Femur (tissue), 1 donor: Measurements from ENCODE around the gene NFIX.
A peak's percentile ranks its signal among the peaks of the same experiment; 100 is the strongest.

Source experiments
- DNase-seq: peaks from one replicate; pipeline ENCODE4 v3.0.0-alpha.2; 2017

The NFIX gene

DNA sequence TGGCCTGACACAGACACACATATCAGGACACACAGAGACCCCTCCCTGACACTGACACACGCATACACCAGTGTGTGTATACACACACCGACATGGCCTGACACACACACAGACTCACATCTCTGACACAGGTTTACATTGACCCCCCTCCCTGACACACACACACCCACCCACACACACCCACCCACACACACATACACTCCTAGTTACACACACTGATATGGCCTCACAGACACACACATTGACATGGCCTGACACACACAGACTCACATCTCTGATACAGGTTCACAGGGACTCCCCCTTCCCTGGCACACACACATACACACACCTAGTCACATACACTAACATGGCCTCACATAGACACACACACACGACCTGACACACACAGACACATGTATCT is 4.4 kb upstream of the NFIX start:
- DNase-seq: no peak

DNA sequence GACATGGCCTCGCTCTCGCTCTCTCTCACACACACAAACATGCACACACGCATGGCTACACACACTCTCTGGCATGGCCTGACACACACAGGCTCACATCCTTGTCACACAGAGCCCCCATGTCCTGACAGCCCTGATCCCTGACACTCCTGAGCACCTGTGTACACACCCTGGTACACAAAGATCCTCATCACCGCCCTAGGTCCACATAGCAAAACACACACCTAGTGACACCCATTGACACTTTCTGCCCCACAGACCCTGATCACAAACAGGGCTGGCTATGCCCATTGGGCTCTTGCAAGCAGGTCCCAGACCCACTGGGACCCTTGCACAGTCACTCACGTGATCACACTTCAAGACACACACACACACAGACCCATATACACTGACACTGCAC is 4.0 kb upstream of the NFIX start:
- DNase-seq: no peak

DNA sequence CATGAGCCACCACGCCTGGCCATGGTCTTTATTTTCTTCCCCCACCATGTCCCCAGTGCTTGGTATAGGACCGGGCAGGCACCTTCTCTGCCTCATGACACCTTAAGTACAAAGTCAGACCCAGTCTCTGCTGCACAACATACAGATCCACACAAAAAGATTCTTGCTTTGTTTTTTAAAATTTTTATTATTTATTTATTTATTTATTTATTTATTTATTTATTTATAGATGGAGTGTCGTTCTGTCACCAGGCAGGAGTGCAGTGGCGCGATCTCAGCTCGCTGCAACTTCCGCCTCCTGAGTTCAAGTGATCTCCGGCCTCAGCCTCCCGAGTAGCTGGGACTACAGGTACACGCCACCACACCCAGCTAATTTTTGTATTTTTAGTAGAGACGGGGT is 2.5 kb upstream of the NFIX start:
- no peak for DNase-seq

DNA sequence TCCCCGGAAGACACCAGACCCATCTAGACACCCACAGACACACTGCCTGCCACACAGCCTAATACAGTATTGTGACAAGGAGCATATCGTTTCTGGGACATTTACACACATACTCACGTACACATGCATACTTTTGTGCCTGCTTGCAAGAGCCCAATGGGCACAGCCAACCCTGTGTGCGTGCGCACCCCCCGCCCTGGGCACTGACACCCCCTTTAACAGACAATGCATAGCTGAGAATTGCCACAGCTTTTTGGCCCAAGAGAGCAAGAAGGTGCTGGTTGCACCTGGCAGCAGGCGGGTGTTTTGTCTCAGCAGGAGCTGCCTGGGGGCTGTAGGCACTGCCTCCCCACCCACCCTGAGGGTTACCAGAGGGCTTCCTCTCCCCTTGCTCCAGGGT is 1.7 kb upstream of the NFIX start:
- no peak for DNase-seq

DNA sequence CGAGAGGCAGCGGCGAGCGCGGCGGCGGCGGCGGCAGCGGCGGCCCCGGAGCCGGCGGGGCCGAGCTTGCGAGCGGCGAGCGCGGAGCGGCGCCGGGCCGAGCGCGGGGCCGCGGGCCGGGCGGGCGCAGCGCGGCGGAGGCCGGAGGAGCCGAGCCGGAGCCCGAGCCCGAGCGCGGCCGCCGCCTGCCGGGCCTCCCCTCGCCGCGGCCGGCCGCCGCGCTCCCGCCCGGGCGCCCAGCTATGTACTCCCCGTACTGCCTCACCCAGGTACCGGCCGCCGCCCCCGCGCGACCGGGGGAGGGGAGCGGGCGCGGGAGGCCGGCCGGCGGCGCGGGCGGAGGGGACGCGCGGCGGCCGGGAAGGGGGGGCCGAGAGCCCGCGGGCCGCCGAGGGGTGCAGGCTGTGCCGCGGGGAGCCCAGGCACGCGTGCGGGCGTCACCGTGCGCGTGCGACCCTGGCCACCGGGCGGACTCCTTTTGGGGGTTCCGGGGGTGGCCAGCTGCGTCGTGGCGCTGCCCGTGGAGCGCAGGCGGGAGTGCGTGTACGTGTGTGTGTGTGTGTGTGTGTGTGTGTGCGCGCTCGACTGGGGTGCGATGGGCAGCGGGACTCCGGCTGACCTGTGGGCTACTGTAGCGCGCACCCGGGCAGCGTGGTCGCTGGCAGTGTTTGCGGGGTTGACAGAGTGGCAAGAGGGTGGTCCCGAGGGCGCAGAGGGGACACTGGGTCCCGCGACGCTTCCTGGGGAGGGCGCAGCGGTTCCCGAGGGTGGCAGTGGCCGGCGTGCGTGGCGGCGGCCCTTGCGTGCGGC is 526 bp downstream of the NFIX start:
- peak; percentile 35 for DNase-seq

DNA sequence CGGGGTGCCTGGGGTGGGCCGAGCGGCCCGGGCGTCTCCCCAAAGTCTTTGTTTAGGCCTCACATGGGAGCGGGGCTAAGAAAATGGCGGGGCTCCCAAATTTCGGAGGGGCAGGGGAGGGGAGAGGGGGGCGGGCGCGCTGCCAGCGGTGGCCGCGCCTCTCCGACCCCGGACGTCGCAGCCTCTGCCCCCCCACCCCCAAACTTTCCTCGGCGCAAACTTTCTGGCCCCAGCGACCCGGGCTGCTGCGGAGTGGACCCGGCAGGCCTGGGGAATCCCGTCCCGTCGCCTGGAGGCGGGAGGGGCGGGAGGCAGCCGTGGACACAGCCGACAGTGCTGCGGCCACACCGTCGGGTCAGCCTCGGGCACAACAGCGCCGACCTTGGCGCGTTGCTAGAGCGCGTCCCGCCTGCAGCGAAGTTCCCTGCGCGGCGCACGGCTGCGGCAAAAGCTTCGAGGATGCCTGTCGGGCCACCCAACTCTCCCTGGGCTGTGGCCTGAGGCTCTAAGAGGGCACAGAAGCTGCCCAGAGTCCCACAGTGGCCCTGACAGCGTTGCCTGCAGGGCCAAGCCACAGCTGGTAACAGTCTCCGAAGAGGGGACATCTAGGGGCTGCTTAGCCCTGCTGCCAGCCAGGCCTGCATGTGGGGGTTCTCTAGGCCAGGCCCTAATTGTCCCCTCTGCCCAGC is 1.3 kb downstream of the NFIX start:
- DNase-seq: peak; percentile 43

DNA sequence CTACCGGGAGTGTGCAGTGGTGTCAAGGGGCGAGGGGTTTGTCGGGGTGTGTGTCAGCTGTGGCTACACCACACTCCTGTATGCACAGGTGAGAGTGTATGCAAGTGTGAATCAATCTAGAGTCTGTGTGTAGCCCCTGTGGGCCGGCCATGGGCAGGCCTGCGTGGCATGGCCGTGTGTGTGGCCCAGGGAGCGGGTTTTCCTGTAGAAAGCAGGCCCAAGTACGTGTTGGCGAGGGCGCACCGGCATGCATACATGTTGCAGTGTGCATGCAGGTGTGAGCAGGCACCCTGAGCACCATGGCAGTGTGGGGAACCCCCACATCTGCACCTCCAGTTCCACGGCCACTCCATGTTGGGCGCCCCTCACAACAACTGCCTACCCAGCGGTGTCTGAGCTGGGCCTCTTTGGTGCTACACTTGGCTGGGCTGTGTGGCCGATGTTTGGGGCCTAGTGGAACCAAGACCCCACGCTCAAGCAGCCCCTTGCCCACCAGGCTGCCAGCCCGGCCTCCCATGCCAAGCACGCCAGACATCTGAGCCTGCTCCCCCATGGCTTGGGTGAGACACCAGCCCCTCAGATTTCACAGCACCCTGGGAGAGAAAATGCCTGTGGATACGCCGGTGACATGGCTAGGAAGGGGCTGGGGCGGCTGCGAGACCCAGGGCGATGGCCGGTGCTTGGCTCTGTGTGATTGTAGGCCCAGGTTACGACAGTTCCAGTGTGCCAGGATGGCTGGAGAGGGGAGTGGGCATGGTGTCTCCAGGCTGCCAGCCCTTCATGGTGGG is 2.1 kb downstream of the NFIX start:
- no peak for DNase-seq

DNA sequence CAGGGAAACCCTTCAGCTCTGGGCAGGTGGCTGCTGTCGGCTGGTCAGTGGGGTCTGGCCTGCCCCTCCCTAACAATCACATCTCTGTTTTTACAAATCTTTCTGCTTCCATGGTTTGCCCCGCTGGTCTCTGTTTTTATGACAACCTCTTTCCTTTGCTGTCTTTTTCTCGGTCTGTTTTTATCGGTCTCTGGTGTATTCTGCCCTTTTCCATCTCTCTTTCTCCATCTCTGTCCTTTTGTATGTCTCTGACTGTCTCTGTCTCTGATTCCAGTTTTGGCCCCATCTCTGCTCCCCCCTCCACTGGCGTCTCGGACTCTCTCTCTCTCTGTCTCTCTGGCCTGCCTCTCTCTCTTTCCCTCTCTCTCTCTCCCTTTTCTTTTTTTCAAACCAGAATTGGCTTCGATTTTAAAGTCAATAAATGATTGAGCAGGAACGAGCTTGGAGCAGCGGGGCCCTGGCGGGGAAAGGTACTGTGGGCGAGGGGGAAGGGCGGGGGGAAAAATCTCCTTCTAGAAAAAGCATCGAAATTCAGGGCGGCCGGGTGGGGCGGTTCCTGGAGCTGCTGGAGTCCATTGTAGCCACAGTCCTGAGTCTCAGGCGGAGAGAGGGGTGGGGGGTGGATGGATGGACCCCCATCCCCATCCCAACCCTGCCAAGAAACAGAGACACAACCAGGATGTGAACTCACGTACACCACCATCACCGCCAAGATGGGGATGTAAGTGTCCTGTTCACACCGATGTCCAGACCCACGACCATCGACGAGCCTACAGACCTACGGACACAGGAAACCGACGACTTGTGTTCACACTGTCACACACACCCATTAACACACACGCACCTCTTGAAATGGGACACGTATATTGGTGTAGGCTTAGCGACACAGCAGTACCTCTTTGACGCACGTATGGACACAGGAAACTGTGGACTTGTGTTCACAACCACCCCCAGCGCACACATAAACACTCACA is 3.0 kb downstream of the NFIX start:
- DNase-seq: peak; percentile 77

DNA sequence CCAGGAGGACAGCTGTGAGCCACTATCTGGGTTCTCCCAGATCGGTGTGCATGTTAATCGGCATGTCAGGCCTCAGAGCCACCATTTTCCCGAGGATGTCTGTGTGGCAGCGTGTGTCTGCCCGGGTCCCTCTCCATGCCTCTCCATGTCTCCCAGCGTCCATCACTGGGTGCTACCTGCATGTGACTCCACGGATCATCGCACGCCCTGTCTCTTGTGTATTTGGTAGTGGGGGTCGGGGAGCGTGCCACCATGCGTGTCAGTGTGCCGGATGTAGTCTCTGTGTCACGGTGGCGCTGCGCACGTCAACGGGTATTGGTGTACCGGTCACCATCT is 5.9 kb downstream of the NFIX start:
- DNase-seq: no peak

DNA sequence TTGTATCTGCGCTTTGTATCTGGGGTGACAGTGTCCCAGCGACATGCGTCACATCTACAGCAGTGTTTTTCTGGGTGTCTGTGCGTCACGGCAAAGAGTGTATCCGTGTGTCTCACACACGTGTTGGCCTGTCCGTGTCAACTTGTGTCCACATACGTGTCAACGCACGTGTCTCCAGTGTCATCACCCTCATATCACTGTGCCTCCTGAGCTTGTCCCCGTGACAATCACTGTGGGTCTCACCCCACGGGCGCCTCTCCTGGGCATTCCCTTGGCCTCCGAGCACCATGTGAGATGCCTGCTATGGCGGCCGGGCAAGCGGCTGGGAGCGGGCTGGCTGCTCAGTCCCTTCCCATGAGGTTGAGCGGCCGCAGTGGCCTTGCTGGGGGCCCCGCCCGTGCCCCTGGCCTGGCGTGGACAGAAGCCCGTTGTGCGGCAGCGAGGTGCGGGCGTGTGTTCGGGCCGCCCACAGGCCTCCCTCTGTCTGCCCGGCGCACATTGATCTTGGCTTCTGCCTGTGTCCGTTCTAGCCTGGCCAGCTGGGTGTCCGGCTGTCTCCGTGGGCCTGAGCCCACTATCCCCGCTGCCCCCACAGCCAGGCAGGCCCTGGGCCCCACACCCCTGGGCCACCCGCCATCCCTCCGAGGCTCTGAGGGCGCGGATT is 6.4 kb downstream of the NFIX start:
- DNase-seq: no peak

DNA sequence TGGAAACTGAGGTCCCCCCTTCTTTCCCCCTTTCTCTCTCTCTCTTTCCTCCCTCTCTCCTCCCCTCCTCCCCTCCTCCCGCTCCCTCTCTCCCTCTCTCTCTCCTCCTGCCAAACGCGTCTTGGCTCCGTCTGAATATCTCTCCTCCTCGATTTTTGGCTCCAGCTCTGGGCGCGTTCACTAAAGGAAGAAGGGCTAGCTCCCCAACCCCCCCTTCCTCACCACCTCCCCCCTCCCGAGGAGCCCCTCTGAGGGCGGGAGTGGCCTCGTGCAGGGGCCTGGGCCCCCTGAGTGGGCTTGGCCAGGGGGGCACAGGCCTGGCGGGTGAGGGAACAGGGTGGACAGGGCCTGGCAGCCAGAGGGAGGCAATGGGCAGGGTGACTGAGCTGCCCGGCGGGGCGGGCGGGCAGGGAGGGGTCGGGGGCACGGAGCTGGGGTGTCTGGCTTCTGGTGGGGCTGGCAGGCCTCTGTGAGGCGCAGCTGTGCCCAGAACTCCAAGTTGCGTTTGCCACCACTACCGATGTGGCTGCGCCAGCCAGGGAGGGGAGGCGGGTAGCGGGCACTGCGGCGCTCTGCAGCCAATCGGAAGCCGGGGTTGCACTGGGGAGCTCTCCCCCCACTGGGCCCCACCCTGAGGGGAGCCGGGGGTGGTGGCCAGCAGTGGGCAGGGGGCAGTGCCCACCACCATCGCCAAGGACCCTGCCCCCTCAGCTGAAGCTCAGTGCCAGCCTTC is 7.1 kb downstream of the NFIX start:
- peak; percentile 94 for DNase-seq

DNA sequence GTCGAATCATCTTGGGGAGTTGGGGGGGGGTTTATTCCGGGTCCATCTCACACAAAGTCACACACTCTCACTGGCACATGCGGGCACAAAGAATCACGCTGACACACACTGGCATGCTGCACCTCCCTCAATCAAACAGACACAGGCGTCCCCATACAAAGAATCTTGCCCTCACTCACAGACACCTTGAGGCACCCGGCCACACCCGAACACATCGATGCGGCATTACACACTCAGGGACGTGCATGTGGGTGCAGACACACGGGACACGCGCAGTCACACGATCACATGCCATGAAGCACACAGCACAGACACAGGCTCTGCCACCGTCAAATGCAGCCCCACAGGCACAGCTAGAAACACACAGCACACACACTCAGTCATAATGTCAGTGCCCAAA is 7.8 kb downstream of the NFIX start:
- no peak for DNase-seq

DNA sequence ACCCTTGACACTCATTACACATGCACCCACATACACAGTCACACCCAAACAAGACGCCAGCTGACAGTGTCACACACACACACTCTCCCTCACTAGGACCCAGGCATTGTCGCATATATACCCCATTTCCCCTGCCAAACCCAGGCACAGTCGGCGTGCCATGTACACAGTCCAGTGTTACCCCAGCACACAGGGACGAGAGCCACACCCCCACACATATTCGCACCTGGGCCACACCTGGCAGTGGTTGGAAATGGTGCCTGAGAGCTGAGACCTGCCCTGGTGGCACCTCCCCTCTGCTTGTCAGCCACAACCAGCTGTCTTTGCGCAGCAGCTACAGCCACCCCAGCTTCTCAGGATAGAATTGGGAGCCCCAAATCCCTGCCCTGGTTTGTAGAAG is 9.0 kb downstream of the NFIX start:
- DNase-seq: no peak

DNA sequence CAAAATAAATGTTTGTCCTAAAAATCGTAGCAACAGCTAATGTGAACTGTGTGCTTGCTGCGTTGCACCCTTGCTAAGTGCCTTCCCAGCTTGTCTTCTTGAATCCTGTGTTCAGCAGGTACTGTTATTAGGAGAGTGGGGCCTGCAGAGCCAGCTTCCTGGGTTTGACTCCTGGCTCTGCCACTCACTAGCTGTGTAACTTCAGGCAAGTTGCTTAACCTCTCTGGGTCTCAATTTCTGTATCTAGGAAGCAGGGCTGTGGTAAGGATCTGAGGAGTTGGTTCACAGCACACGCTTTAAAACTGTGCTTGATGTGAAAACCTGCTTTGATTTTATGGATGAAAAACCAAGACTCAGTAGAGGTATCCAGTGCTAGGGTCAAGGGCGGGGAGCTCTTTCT is 10.0 kb downstream of the NFIX start:
- no peak for DNase-seq

DNA sequence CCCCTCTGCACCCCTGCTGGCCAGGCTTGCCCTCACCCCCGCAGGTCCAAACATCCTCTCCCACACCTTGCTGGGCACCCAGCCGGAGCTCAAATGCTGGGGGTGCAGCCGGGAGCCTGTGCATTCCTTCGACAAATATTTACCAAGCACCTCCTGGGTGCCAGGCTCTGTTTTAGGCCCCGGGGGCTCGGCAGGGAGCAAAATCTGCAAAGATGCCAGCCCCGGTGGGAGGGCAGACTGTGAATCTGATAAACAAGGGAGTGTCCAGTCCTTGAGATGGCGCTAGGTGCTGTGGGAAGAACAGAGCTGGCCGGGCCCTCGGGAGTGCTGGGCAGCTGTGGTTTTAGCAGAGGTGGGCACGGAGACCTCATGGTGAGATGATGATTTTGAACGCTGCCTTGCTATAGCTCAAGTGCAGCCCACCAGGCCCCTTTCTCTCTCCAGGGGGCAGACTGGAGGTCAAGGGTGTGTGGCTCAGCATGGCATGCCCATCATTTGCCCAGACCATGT is 10.6 kb downstream of the NFIX start:
- DNase-seq: no peak

DNA sequence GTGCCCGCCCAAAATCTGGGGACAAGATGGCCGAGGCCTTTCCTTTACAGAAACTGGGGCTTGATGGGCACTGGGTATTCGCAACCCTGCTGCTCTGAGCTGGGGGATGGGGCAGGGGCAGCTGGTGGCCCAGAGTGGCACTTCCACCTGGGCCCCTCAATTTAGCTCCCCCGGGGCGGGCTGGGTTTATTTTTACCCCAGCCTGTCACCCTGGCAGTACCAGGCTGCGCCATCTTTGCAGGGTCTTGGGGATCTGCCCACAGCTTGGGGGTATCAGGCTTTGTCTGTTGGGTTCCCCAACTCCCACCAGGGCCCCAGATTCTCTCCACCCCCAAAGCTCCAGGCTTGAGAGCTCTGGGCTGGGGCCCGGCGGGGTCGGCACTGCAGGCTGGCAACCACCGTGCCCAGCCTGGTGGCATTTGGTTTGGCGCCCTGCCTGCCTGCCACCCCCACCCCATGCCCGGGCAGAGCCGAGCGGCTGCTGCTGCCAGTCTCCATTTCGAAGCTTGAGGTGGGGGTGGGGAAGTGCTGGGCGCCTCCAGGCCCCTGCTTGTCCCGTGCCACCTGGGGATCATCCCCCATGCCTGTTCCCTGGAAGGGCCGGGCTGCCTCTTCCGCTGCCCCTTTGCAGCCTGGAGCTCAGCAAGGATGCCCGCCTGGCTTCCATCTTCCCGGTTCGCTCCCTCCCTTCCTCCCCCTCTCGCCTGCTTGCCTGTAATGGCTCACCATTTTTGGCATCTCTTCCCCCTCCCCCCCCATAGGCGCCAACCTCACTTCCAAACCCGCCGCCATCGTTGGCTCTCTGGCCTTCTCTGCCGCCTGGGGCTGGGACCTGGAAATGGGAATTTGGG is 11.4 kb downstream of the NFIX start:
- DNase-seq: peak; percentile 60

DNA sequence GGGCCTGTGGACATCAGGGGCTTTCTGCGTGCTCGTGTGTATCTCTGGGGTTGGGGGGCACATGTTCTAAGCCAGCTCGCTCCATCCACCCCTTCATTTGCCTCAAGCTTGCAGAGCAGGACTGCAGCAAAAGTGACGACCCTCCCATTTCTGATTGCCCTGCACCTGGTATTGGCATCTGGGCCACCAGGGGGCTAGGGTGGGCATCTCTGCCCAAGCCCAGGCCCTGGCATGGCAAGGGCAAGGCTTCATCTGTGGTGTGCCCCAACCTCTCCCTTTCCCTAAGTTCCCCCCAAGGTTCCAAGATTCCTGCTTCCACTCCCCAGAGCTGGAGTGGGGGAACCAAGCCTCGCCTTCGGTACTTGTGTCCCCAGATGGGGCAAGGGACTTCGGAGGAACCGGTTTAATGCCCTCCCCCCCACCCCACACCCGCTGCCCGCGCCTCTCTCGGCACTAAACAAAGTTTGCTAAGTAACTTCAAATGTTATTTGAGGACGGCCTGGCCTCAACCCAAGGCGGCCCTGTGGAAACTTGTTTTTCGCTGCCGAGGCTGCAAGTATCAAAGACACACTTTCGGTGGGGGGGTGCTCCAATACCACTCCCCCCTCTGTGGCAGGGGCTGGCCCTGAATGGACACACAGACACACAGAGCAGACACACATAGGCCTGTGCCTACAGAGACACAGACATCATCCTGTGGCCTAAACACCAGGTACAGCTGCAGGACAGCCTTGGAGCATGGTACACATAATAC is 12.2 kb downstream of the NFIX start:
- DNase-seq: peak; percentile 84

DNA sequence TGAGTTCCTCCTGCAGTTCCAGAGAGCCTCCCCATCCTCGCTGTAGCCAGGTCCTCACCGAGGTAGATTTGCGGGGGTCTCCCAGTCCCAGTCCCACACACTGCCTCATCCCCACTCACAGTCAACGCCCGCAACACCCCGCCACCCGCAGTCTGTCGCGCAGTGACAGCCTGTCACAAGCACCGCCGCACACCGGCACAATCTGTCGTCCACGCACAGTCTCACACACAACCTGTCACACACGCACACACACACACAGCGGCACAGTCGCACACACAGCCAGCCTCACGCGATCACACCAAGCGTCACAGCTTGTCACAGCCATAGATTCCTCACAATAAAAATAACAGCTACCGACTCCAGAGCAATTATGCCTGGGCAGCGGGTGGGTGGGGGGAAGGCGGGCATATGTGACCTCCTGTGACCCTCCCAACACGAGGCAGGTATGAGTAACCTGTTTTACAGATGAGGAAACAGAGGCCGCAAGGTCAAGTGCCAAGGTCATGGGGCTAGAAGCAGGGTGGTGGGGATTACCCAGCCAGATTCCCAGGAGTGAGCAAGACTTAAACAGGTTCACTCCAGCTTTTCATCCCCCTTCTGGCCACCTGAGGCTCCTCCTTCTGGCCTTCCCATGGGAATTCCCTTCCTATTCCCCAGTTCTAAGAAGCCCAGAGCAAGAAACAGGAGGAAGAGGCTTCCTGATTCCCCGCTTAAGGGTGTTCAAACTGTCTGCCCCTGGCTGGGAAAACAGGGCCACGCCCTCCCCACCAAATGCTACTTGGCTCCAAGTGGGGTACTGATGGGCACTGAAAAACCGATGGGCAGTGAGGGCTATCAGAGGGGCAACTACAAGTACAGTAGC is 13.9 kb downstream of the NFIX start:
- DNase-seq: no peak
